Parathyroid adenoma (tissue), 2 donors: ENCODE data around the gene RNF19B.
"Not testable (repeated sequence)": the region's sequence is repeated elsewhere in the genome, so short reads cannot be mapped to it uniquely, and the experiment has no call there.

Experiments used
- H2AFZ ChIP-seq: fragments of 300-600 bp; sonication (generic); one replicate; pipeline ENCODE4 v1.7.0; 2017; ENCODE audit warnings: antibody characterized with exemption, mild to moderate bottlenecking
- H3K27ac ChIP-seq: fragments of 300-600 bp; sonication (generic); one replicate; pipeline ENCODE4 v1.7.0; 2017
- H3K27me3 ChIP-seq: fragments of 300-600 bp; sonication (generic); one replicate; pipeline ENCODE4 v1.7.0; 2017; ENCODE audit warnings: low read length; ENCODE audit not compliant: control insufficient read depth, insufficient read depth
- H3K36me3 ChIP-seq: fragments of 300-600 bp; sonication (generic); one replicate; pipeline ENCODE4 v1.7.0; 2017; ENCODE audit warnings: low read length; ENCODE audit not compliant: control insufficient read depth, insufficient read depth
- H3K4me1 ChIP-seq: fragments of 300-600 bp; sonication (generic); one replicate; pipeline ENCODE4 v1.7.0; 2017; ENCODE audit warnings: control low read depth
- H3K4me2 ChIP-seq: fragments of 300-600 bp; sonication (generic); one replicate; pipeline ENCODE4 v1.7.0; 2017; ENCODE audit warnings: low read length
- H3K4me3 ChIP-seq: fragments of 300-600 bp; sonication (generic); one replicate; pipeline ENCODE4 v1.7.0; 2017; ENCODE audit warnings: low read depth, low read length
- H3K79me2 ChIP-seq: fragments of 300-600 bp; sonication (generic); one replicate; pipeline ENCODE4 v1.7.0; 2017; ENCODE audit warnings: control low read depth
- H3K9ac ChIP-seq: fragments of 300-600 bp; sonication (generic); one replicate; pipeline ENCODE4 v1.7.0; 2017; ENCODE audit warnings: mild to moderate bottlenecking
- H3K9me3 ChIP-seq: fragments of 300-600 bp; sonication (generic); one replicate; pipeline ENCODE4 v1.7.0; 2017; ENCODE audit warnings: low read length; ENCODE audit not compliant: control insufficient read depth
- CTCF ChIP-seq: fragments of 300-600 bp; sonication (generic); IDR thresholded peaks from one replicate; pipeline ENCODE4 v1.7.0; 2017; ENCODE audit warnings: antibody characterized with exemption, mild to moderate bottlenecking
- donor health status: primary hyperparathyroidism.

Gene RNF19B

GRCh38 chr1:32906654-32907053 is 58.0 kb downstream of the RNF19B start:
- Histone ChIP-seq H3K4me2 (no peak overlapping the region), H3K27ac (no peak overlapping the region), H3K79me2 (no peaks in the 10 kb centered on the region), H3K27me3 (no peaks in the 10 kb centered on the region), H3K36me3 (no peaks in the 10 kb centered on the region), H2AFZ (no peak overlapping the region), H3K9ac (no peak overlapping the region), H3K4me3 (no peak overlapping the region), H3K9me3 (no peaks in the 10 kb centered on the region), H3K4me1 (no peaks in the 10 kb centered on the region)
- TF ChIP-seq CTCF: no peak

GRCh38 chr1:32905588-32905987 is 59.0 kb downstream of the RNF19B start:
- not testable (repeated sequence) for H3K4me2 ChIP-seq, H3K27ac ChIP-seq, H2AFZ ChIP-seq, H3K9ac ChIP-seq, H3K27me3 ChIP-seq, H3K36me3 ChIP-seq, H3K4me1 ChIP-seq, H3K79me2 ChIP-seq, H3K9me3 ChIP-seq, H3K4me3 ChIP-seq

GRCh38 chr1:32904797-32905196 is 59.8 kb downstream of the RNF19B start:
- no peak overlapping the region for H3K9ac ChIP-seq
- H3K4me3 ChIP-seq: no peak overlapping the region
- H3K27ac ChIP-seq: no peak overlapping the region

GRCh38 chr1:32903991-32904785 is 60.4 kb downstream of the RNF19B start:
- Histone ChIP-seq H3K36me3 (no peaks in the 10 kb centered on the region), H3K4me2 (no peak overlapping the region), H3K4me3 (no peak overlapping the region), H3K9me3 (no peaks in the 10 kb centered on the region), H2AFZ (no peak overlapping the region), H3K79me2 (no peaks in the 10 kb centered on the region), H3K9ac (no peak overlapping the region), H3K4me1 (no peaks in the 10 kb centered on the region), H3K27me3 (no peaks in the 10 kb centered on the region), H3K27ac (no peak overlapping the region)
- TF ChIP-seq CTCF: no peak

More at GRCh38 chr1:32904797-32905196, 59.8 kb downstream of the RNF19B start:
- H3K36me3 ChIP-seq: no peaks in the 10 kb centered on the region
- no peak for TF ChIP-seq CTCF
- H3K9me3 ChIP-seq: no peaks in the 10 kb centered on the region
- H3K27me3 ChIP-seq: no peaks in the 10 kb centered on the region
- H3K4me2 ChIP-seq: no peak overlapping the region
- no peaks in the 10 kb centered on the region for H3K79me2 ChIP-seq
- H3K4me1 ChIP-seq: no peaks in the 10 kb centered on the region
- no peak overlapping the region for H2AFZ ChIP-seq

GRCh38 chr1:32902535-32902920 is 62.1 kb downstream of the RNF19B start:
- Histone ChIP-seq H3K4me3 (no peak overlapping the region), H3K36me3 (no peaks in the 10 kb centered on the region), H3K9me3 (no peaks in the 10 kb centered on the region), H3K4me2 (no peak overlapping the region), H3K27me3 (no peaks in the 10 kb centered on the region), H2AFZ (no peak overlapping the region), H3K27ac (no peak overlapping the region), H3K4me1 (no peaks in the 10 kb centered on the region), H3K9ac (no peak overlapping the region), H3K79me2 (no peaks in the 10 kb centered on the region)
- TF ChIP-seq CTCF: no peak
